GM23338 (cell line): Measurements from ENCODE around the gene MRLN. TPM values are rescaled to one million over a fixed set of nuclear protein-coding genes. Genes with fewer than 3 reads are reported as not detected.

Source experiments
- ATAC-seq: fragments of 200-7000 bp; cut with Tn5 transposase; 3 replicates; pipeline ENCODE4 v1.9.1; 2020
- DNase-seq: peaks from one replicate; pipeline ENCODE4 v3.0.0-alpha.2; 2015; ENCODE audit warnings: low spot score
- H2AFZ ChIP-seq: fragments of 200-600 bp; sonication (generic); 2 replicates; pipeline ENCODE4 v1.8.0; 2016; ENCODE audit warnings: antibody characterized with exemption, mild to moderate bottlenecking, moderate library complexity
- H3F3A ChIP-seq: fragments of 200-600 bp; sonication (generic); replicated peaks from 2 replicates; pipeline ENCODE4 v1.8.0; 2017; ENCODE audit warnings: antibody characterized with exemption, mixed run types, low read depth
- H3K27ac ChIP-seq: fragments of 200-600 bp; sonication (generic); 2 replicates; pipeline ENCODE4 v1.6.1; 2016; ENCODE audit warnings: low read depth
- H3K27me3 ChIP-seq: fragments of 200-600 bp; sonication (generic); 2 replicates; pipeline ENCODE4 v1.8.0; 2016; ENCODE audit warnings: mild to moderate bottlenecking, mixed run types, moderate library complexity; ENCODE audit not compliant: insufficient read depth
- H3K36me3 ChIP-seq: fragments of 200-600 bp; sonication (generic); 2 replicates; pipeline ENCODE4 v1.8.0; 2016; ENCODE audit warnings: mild to moderate bottlenecking; ENCODE audit not compliant: insufficient read depth
- H3K4me1 ChIP-seq: fragments of 200-600 bp; sonication (generic); 2 replicates; pipeline ENCODE4 v1.8.0; 2016; ENCODE audit warnings: mild to moderate bottlenecking, moderate library complexity; ENCODE audit not compliant: insufficient read depth
- H3K4me2 ChIP-seq: fragments of 200-600 bp; sonication (generic); 2 replicates; pipeline ENCODE4 v1.7.1; 2017; ENCODE audit warnings: mixed run types
- H3K4me3 ChIP-seq: fragments of 200-600 bp; sonication (generic); 2 replicates; pipeline ENCODE4 v1.6.1; 2016; ENCODE audit warnings: mixed run types
- H3K79me2 ChIP-seq: fragments of 200-600 bp; sonication (generic); replicated peaks from 2 replicates; pipeline ENCODE4 v1.8.0; 2017; ENCODE audit warnings: mild to moderate bottlenecking; ENCODE audit not compliant: insufficient read depth
- H3K9me2 ChIP-seq: fragments of 200-600 bp; sonication (generic); 2 replicates; pipeline ENCODE4 v1.8.0; 2017; ENCODE audit not compliant: insufficient read depth
- H4K20me1 ChIP-seq: fragments of 200-600 bp; sonication (generic); replicated peaks from 2 replicates; pipeline ENCODE4 v1.8.0; 2017; ENCODE audit warnings: mild to moderate bottlenecking; ENCODE audit not compliant: insufficient read depth
- H3K27ac Mint-ChIP-seq: 2 replicates; pipeline ENCODE4 v1.8.0; 2020; ENCODE audit warnings: inconsistent platforms, mild to moderate bottlenecking, moderate library complexity, mixed read lengths
- H3K27me3 Mint-ChIP-seq: 3 replicates; pipeline ENCODE4 v1.8.0; 2022; ENCODE audit warnings: low read depth, mild to moderate bottlenecking, moderate library complexity, mixed read lengths, inconsistent platforms; ENCODE audit not compliant: insufficient read depth, poor library complexity
- H3K36me3 Mint-ChIP-seq: 3 replicates; pipeline ENCODE4 v1.8.0; 2021; ENCODE audit warnings: low read depth, mild to moderate bottlenecking, inconsistent platforms, moderate library complexity, mixed read lengths
- H3K4me1 Mint-ChIP-seq: 3 replicates; pipeline ENCODE4 v1.8.0; 2020; ENCODE audit warnings: mild to moderate bottlenecking, inconsistent platforms, mixed read lengths
- H3K4me3 Mint-ChIP-seq: 3 replicates; pipeline ENCODE4 v1.8.0; 2021; ENCODE audit warnings: moderate library complexity, mild to moderate bottlenecking, inconsistent platforms, mixed read lengths
- H3K9me3 Mint-ChIP-seq: 3 replicates; pipeline ENCODE4 v1.8.0; 2020; ENCODE audit warnings: moderate library complexity, mild to moderate bottlenecking, inconsistent platforms, mixed read lengths
- CTCF ChIP-seq, 2 experiments: fragments of 200-600 bp in 1 of 2; sonication (generic) in 1 of 2; conservative IDR thresholded peaks; 2 replicates each; pipeline versions ENCODE4 v1.5.1 to v1.6.1; 2016 to 2017; ENCODE audit warnings: antibody characterized with exemption in 2 of 2, low read depth in 2 of 2, mild to moderate bottlenecking in 2 of 2, moderate library complexity in 1 of 2
- ETS1 ChIP-seq: IDR thresholded peaks from 2 replicates; pipeline ENCODE4 v1.6.1; 2016; ENCODE audit warnings: antibody characterized with exemption
- EZH2 ChIP-seq: fragments of 200-600 bp; sonication (generic); IDR thresholded peaks from one replicate; pipeline ENCODE4 v1.8.0; 2017; ENCODE audit warnings: antibody characterized with exemption, mild to moderate bottlenecking, low read depth; ENCODE audit not compliant: unreplicated experiment
- EZH2phosphoT487 ChIP-seq: fragments of 200-600 bp; sonication (generic); IDR thresholded peaks from one replicate; pipeline ENCODE4 v1.8.1; 2018; ENCODE audit warnings: antibody characterized with exemption; ENCODE audit not compliant: unreplicated experiment
- JUNB ChIP-seq: IDR thresholded peaks from one replicate; pipeline ENCODE4 v1.6.1; 2016; ENCODE audit warnings: antibody characterized with exemption; ENCODE audit not compliant: unreplicated experiment
- ZNF462 ChIP-seq: fragments of 250-450 bp; sonication (Bioruptor Pico); IDR thresholded peaks from 2 replicates; pipeline ENCODE4 v1.5.0; 2020; ENCODE audit warnings: mild to moderate bottlenecking, moderate library complexity
- polyA plus RNA-seq: library from polyadenylated mRNA; unstranded; fragments of >200 nt; fragmentation: Nextera tagmentation; extraction: Ambion mirVana; gene quantifications from 2 replicates; pipeline ENCODE4 v1.2.1, GENCODE V29; 2016
- total RNA-seq: library from RNA; depleted of rRNA; stranded (reverse); fragments of >200 nt; shearing (Covaris generic); gene quantifications from 2 replicates; pipeline ENCODE4 v1.2.3, GENCODE V29; 2014

MRLN gene
- total and polyA plus RNA-seq, 2 experiments from 2014 or later, result not detected

- peaks cover 30% of the 10 kb centered on the region for H3K4me1 Mint-ChIP-seq
- peaks cover 38% of the 10 kb centered on the region for H3K36me3 Mint-ChIP-seq
- H3K27ac Mint-ChIP-seq, result no peak overlapping the region; the same call in 1 of the 2 replicates
- TF ChIP-seq EZH2phosphoT487 (no peak), EZH2 (no peak)
- no peak for DNase-seq
- H3K9me3 Mint-ChIP-seq, result 0 out of 3 replicates have a peak, but pooled peaks cover 2% of the 10 kb centered on the region
- H3K79me2 ChIP-seq, result peaks cover 5% of the 10 kb centered on the region; the same call in 1 of the 2 replicates
- peaks cover 3% of the 10 kb centered on the region for H3K27me3 Mint-ChIP-seq
- H3K4me1 ChIP-seq, result peaks cover 7% of the 10 kb centered on the region; the same call in 1 of the 2 replicates
- no peaks in the 10 kb centered on the region for H3K36me3 ChIP-seq
- H3K4me3 ChIP-seq, result no peak overlapping the region
- no peak overlapping the region for H3K4me3 Mint-ChIP-seq
- no peak for ATAC-seq
- H3K27me3 ChIP-seq, result peaks cover under 1% of the 10 kb centered on the region; the same call in 1 of the 2 replicates
- no peaks in the 10 kb centered on the region for H3K9me2 ChIP-seq
- no peak overlapping the region for H3K27ac ChIP-seq
- no peaks in the 10 kb centered on the region; the same call in 1 of the 2 replicates for H4K20me1 ChIP-seq
- no peak overlapping the region for H3K4me2 ChIP-seq
- H3F3A ChIP-seq, result no peaks in the 10 kb centered on the region
- no peak overlapping the region for H2AFZ ChIP-seq
Observed at GRCh38 chr10:59702347-59702746, 50.9 kb downstream of the MRLN start.

GRCh38 chr10:59700709-59701108 lies 52.5 kb downstream of the MRLN start:
- TF ChIP-seq CTCF (conservative IDR thresholded peaks at IDR 0.05; ENCODE audit: low read depth in 2 of 2) (peak; percentile 50 to 57), EZH2phosphoT487 (no peak)
- Histone ChIP-seq H3K4me2 (no peak overlapping the region), H3K9me2 (no peaks in the 10 kb centered on the region), H3K27ac (no peak overlapping the region), H3K4me1 (peaks cover 4% of the 10 kb centered on the region; the same call in 1 of the 2 replicates), H3K4me3 (no peak overlapping the region), H3F3A (no peaks in the 10 kb centered on the region), H4K20me1 (no peaks in the 10 kb centered on the region; the same call in 1 of the 2 replicates), H3K36me3 (no peaks in the 10 kb centered on the region), H3K27me3 (no peaks in the 10 kb centered on the region), H2AFZ (no peak overlapping the region), H3K79me2 (peaks cover 5% of the 10 kb centered on the region; the same call in 1 of the 2 replicates)
- DNase-seq (peak; percentile 62), ATAC-seq (peak; percentile 86)
- 0 out of 2 replicates have a peak overlapping the region, but pooled peaks have one; percentile 13 for H3K27ac Mint-ChIP-seq
- H3K36me3 Mint-ChIP-seq, result peaks cover 37% of the 10 kb centered on the region
- peaks cover 2% of the 10 kb centered on the region; the same call in 1 of the 3 replicates for H3K9me3 Mint-ChIP-seq
- H3K27me3 Mint-ChIP-seq, result no peaks in the 10 kb centered on the region
- no peak overlapping the region for H3K4me3 Mint-ChIP-seq
- H3K4me1 Mint-ChIP-seq, result peaks cover 21% of the 10 kb centered on the region

GRCh38 chr10:59698326-59698725 lies 54.9 kb downstream of the MRLN start:
- ATAC-seq, result no peak
- no peaks in the 10 kb centered on the region for H3K27me3 ChIP-seq
- no peak overlapping the region for H2AFZ ChIP-seq
- Mint-ChIP-seq H3K9me3 (peaks cover 2% of the 10 kb centered on the region; the same call in 1 of the 3 replicates), H3K36me3 (peaks cover 37% of the 10 kb centered on the region), H3K27me3 (no peaks in the 10 kb centered on the region), H3K27ac (no peak overlapping the region), H3K4me1 (peaks cover 8% of the 10 kb centered on the region), H3K4me3 (no peak overlapping the region)
- no peak for DNase-seq
- H3K4me1 ChIP-seq, result no peaks in the 10 kb centered on the region; the same call in 1 of the 2 replicates
- no peaks in the 10 kb centered on the region for H3F3A ChIP-seq
- no peaks in the 10 kb centered on the region for H3K36me3 ChIP-seq
- H3K4me2 ChIP-seq, result no peak overlapping the region
- no peaks in the 10 kb centered on the region; the same call in 1 of the 2 replicates for H4K20me1 ChIP-seq
- H3K4me3 ChIP-seq, result no peak overlapping the region
- TF ChIP-seq ZNF462 (CRISPR knock-in tag) (no peak), ETS1 (no peak), JUNB (no peak)
- H3K27ac ChIP-seq, result no peak overlapping the region
- no peaks in the 10 kb centered on the region; the same call in 1 of the 2 replicates for H3K79me2 ChIP-seq
- no peaks in the 10 kb centered on the region for H3K9me2 ChIP-seq
